Placental pericyte (primary cell): ENCODE results near the gene TMEM50B. TPM values are rescaled to one million over a fixed set of nuclear protein-coding genes. Genes with fewer than 3 reads are reported as not detected.

Experiments used
- total RNA-seq: library from RNA; depleted of rRNA; stranded (reverse); fragments of >200 nt; gene quantifications from 2 replicates; pipeline ENCODE4 v1.2.3, GENCODE V29; 2012

Gene TMEM50B
- total RNA-seq = 26.2 and 89.1 TPM in 2 replicates

GRCh38 chr21:33479679-33480480 is at the start of gene TMEM50B:
Gene TMEM50B (minus strand): TSS chr21:33479974. CDS start chr21:33468885, 11,089 bp downstream.

GRCh38 chr21:33491373-33492102 is 11.8 kb upstream of the TMEM50B start, which contains the start of gene DNAJC28:
Gene DNAJC28 (minus strand): TSS chr21:33491716. CDS start chr21:33489393, 2,323 bp downstream.

GRCh38 chr21:33403128-33403785 is 76.5 kb downstream of the TMEM50B start, which contains the start of gene IFNGR2:
Gene IFNGR2 (plus strand): TSS chr21:33403413. CDS start chr21:33403544, 131 bp downstream.

Other genes with a start within 250 kb of the TMEM50B start
- 45.4 and 55.1 TPM in 2 replicates for gene IL10RB, start 213.6 kb downstream of the TMEM50B start, total RNA-seq
- gene IFNAR1, start 155.0 kb downstream of the TMEM50B start, total RNA-seq = 20.4 and 20.6 TPM in 2 replicates
- 48.4 and 117 TPM in 2 replicates for gene IFNGR2, start 76.6 kb downstream of the TMEM50B start, total RNA-seq
- gene DNAJC28, start 11.7 kb upstream of the TMEM50B start, total RNA-seq = 0.86 and 1.8 TPM in 2 replicates
- gene GART, start 62.1 kb upstream of the TMEM50B start, total RNA-seq = 98.7 and 125 TPM in 2 replicates
- 136 and 171 TPM in 2 replicates for gene SON, start 63.1 kb upstream of the TMEM50B start, total RNA-seq
- 8.3 and 41.5 TPM in 2 replicates for gene DONSON, start 108.7 kb upstream of the TMEM50B start, total RNA-seq
- 18.9 and 24.5 TPM in 2 replicates for gene CRYZL1, start 161.8 kb upstream of the TMEM50B start, total RNA-seq
- gene ITSN1, start 162.5 kb upstream of the TMEM50B start, total RNA-seq = 35.9 and 41.9 TPM in 2 replicates